PFSK-1 (cell line): ENCODE data around the gene CPT1B.

Source experiments
- FOXP2 ChIP-seq: optimal IDR thresholded peaks from 2 replicates; pipeline ENCODE3; 2011; ENCODE audit warnings: borderline replicate concordance, control low read depth, inconsistent platforms; ENCODE audit not compliant: insufficient read depth; ENCODE audit errors: extremely low read length, extremely low read depth
- POLR2AphosphoS5 ChIP-seq: IDR thresholded peaks from 2 replicates; pipeline ENCODE4 v1.6.1; 2012; ENCODE audit warnings: low read depth, mild to moderate bottlenecking, control low read depth, low read length, moderate library complexity
- REST ChIP-seq, 2 experiments: IDR thresholded peaks; 2 replicates each; pipeline versions ENCODE4 v1.6.1 to v1.8.0; 2011 to 2012; ENCODE audit warnings: low read depth in 2 of 2, low read length in 2 of 2, control low read depth in 1 of 2, inconsistent platforms in 1 of 2, mild to moderate bottlenecking in 1 of 2, moderate library complexity in 1 of 2; ENCODE audit not compliant: insufficient read depth in 1 of 2
- SIN3A ChIP-seq: IDR thresholded peaks from 2 replicates; pipeline ENCODE4 v1.6.1; 2012; ENCODE audit warnings: mild to moderate bottlenecking, low read length, moderate library complexity, borderline replicate concordance; ENCODE audit not compliant: insufficient read depth
- TAF1 ChIP-seq: IDR thresholded peaks from 2 replicates; pipeline ENCODE4 v1.6.1; 2012; ENCODE audit warnings: low read length, control low read depth, borderline replicate concordance; ENCODE audit not compliant: insufficient read depth

The CPT1B gene

GRCh38 chr22:50563413-50564160 is 14.6 kb downstream of the CPT1B start:
- TF ChIP-seq FOXP2 (no peak), REST (IDR thresholded peaks at IDR 0.05; ENCODE audit: insufficient read depth in 1 of 2, low read depth in 2 of 2, low read length in 2 of 2) (no peak), SIN3A (no peak), TAF1 (no peak), POLR2AphosphoS5 (no peak)

GRCh38 chr22:50562523-50563412 is 15.5 kb downstream of the CPT1B start, which contains the start of gene SYCE3:
SYCE3 (minus strand) TSS chr22:50562919; CDS start chr22:50556405, 6,514 bp downstream.
- TF ChIP-seq REST (IDR thresholded peaks at IDR 0.05; ENCODE audit: insufficient read depth in 1 of 2, low read depth in 2 of 2, low read length in 2 of 2): 0 out of 4 replicates have a peak, but pooled peaks of 1 of the 2 experiments have one; percentile 8
- TF ChIP-seq FOXP2: peak; percentile 38
- TF ChIP-seq SIN3A: no peak
- TF ChIP-seq POLR2AphosphoS5: peak; percentile 49; the same call in 1 of the 2 replicates
- TF ChIP-seq TAF1: no peak

- TF ChIP-seq TAF1 (no peak), REST (IDR thresholded peaks at IDR 0.05; ENCODE audit: insufficient read depth in 1 of 2, low read depth in 2 of 2, low read length in 2 of 2) (no peak), POLR2AphosphoS5 (no peak), SIN3A (no peak), FOXP2 (no peak)
Measured at GRCh38 chr22:50561401-50562358, 16.5 kb downstream of the CPT1B start.

- TF ChIP-seq FOXP2 (no peak), POLR2AphosphoS5 (no peak), TAF1 (no peak), REST (IDR thresholded peaks at IDR 0.05; ENCODE audit: insufficient read depth in 1 of 2, low read depth in 2 of 2, low read length in 2 of 2) (no peak), SIN3A (no peak)
Measured at GRCh38 chr22:50560034-50560433, 18.2 kb downstream of the CPT1B start.
